GM23248 (cell line): Measurements from ENCODE around the gene NCOA5.

ENCODE experiments used
- EZH2 ChIP-seq: fragments of 200-600 bp; sonication (generic); IDR thresholded peaks from 2 replicates; pipeline ENCODE4 v1.6.1; 2018; ENCODE audit warnings: antibody characterized with exemption, mild to moderate bottlenecking; ENCODE audit not compliant: insufficient read depth, poor library complexity, severe bottlenecking
- EZH2phosphoT487 ChIP-seq: fragments of 200-600 bp; sonication (generic); IDR thresholded peaks from 2 replicates; pipeline ENCODE4 v1.6.1; 2018; ENCODE audit warnings: antibody characterized with exemption, moderate library complexity, mild to moderate bottlenecking, low read depth; ENCODE audit not compliant: insufficient read depth

GRCh38 chr20:46013322-46013828 lies 76.4 kb downstream of the NCOA5 start:
- no peak for TF ChIP-seq EZH2
- TF ChIP-seq EZH2phosphoT487: no peak
